Mesenchymal stem cell (in vitro differentiated cells and primary cell): ENCODE results near the gene LIMS1.

Experiments used
- DNase-seq: peaks from one replicate; pipeline ENCODE4 v3.0.0-alpha.2; 2013
- H2AFZ ChIP-seq: one replicate; pipeline ENCODE4 v1.6.1; 2013; ENCODE audit warnings: low read depth, mild to moderate bottlenecking, control low read depth, inconsistent platforms, low read length, moderate library complexity
- H2AK5ac ChIP-seq: 2 replicates; pipeline ENCODE4 v1.6.1; 2013; ENCODE audit warnings: low read length, moderate library complexity, mild to moderate bottlenecking, inconsistent platforms; ENCODE audit not compliant: severe bottlenecking
- H2BK120ac ChIP-seq: one replicate; pipeline ENCODE4 v1.6.1; 2013; ENCODE audit warnings: low read depth, mild to moderate bottlenecking, inconsistent platforms, low read length, moderate library complexity
- H2BK12ac ChIP-seq, 2 experiments: one replicate each; pipeline ENCODE4 v1.6.1; 2013; ENCODE audit warnings: inconsistent platforms in 2 of 2, low read length in 2 of 2, mild to moderate bottlenecking in 2 of 2, moderate library complexity in 2 of 2, control low read depth in 1 of 2
- H2BK15ac ChIP-seq: one replicate; pipeline ENCODE4 v1.6.1; 2013; ENCODE audit warnings: mild to moderate bottlenecking, low read depth, inconsistent platforms; ENCODE audit not compliant: poor library complexity, severe bottlenecking
- H2BK5ac ChIP-seq: 2 replicates; pipeline ENCODE4 v1.6.1; 2013; ENCODE audit warnings: low read depth, mild to moderate bottlenecking, low read length, control low read depth, inconsistent platforms; ENCODE audit not compliant: poor library complexity, severe bottlenecking
- H3K14ac ChIP-seq, 2 experiments: one replicate each; pipeline ENCODE4 v1.6.1; 2013; ENCODE audit warnings: inconsistent platforms in 2 of 2, low read length in 2 of 2, control low read depth in 1 of 2, mild to moderate bottlenecking in 1 of 2, moderate library complexity in 1 of 2
- H3K18ac ChIP-seq, 2 experiments: one replicate each; pipeline ENCODE4 v1.6.1; 2013; ENCODE audit warnings: inconsistent platforms in 2 of 2, low read length in 2 of 2, control low read depth in 1 of 2, low read depth in 1 of 2, mild to moderate bottlenecking in 1 of 2
- H3K23ac ChIP-seq, 2 experiments: one replicate each; pipeline ENCODE4 v1.6.1; 2013; ENCODE audit warnings: inconsistent platforms in 2 of 2, low read length in 2 of 2, mild to moderate bottlenecking in 2 of 2, moderate library complexity in 2 of 2, control low read depth in 1 of 2
- H3K27ac ChIP-seq: 2 replicates; pipeline ENCODE4 v1.5.1; 2013; ENCODE audit warnings: mild to moderate bottlenecking, moderate library complexity, low read length, control low read depth, inconsistent platforms; ENCODE audit not compliant: poor library complexity, severe bottlenecking
- H3K27me3 ChIP-seq, 2 experiments: 2 replicates each; pipeline versions ENCODE4 v1.6.1 to v1.7.0; 2013; ENCODE audit warnings: low read length in 2 of 2, mild to moderate bottlenecking in 2 of 2, moderate library complexity in 2 of 2, control low read depth in 1 of 2, inconsistent platforms in 1 of 2; ENCODE audit not compliant: control insufficient read depth in 1 of 2, insufficient read depth in 1 of 2
- H3K36me3 ChIP-seq, 2 experiments: 2 replicates each; pipeline versions ENCODE4 v1.6.1 to v1.7.0; 2013; ENCODE audit warnings: low read length in 2 of 2, control low read depth in 1 of 2, inconsistent platforms in 1 of 2, low read depth in 1 of 2, mild to moderate bottlenecking in 1 of 2; ENCODE audit not compliant: insufficient read depth in 2 of 2, control insufficient read depth in 1 of 2
- H3K4ac ChIP-seq, 2 experiments: one replicate each; pipeline ENCODE4 v1.6.1; 2013; ENCODE audit warnings: inconsistent platforms in 2 of 2, low read length in 2 of 2, mild to moderate bottlenecking in 2 of 2, moderate library complexity in 2 of 2, control low read depth in 1 of 2, low read depth in 1 of 2
- H3K4me1 ChIP-seq: 2 replicates; pipeline ENCODE4 v1.6.1; 2013; ENCODE audit warnings: low read depth, low read length, control low read depth; ENCODE audit not compliant: control insufficient read depth, insufficient read depth
- H3K4me2 ChIP-seq: 2 replicates; pipeline ENCODE4 v1.6.1; 2013; ENCODE audit warnings: low read length, mild to moderate bottlenecking, inconsistent platforms; ENCODE audit not compliant: poor library complexity, severe bottlenecking
- H3K4me3 ChIP-seq, 2 experiments: 2 replicates each; pipeline versions ENCODE4 v1.5.1 to v1.7.0; 2013; ENCODE audit warnings: low read length in 2 of 2, mild to moderate bottlenecking in 2 of 2, control low read depth in 1 of 2, low read depth in 1 of 2; ENCODE audit not compliant: insufficient read depth in 1 of 2
- H3K79me1 ChIP-seq: replicated peaks from 2 replicates; pipeline ENCODE4 v1.6.1; 2013; ENCODE audit warnings: mild to moderate bottlenecking, control low read depth, low read length, inconsistent platforms; ENCODE audit not compliant: poor library complexity, severe bottlenecking
- H3K9ac ChIP-seq: 2 replicates; pipeline ENCODE4 v1.7.0; 2013; ENCODE audit warnings: mild to moderate bottlenecking, low read length, moderate library complexity
- H3K9me3 ChIP-seq: 2 replicates; pipeline ENCODE4 v1.7.0; 2013; ENCODE audit warnings: mild to moderate bottlenecking, low read length; ENCODE audit not compliant: control insufficient read depth
- H4K8ac ChIP-seq: one replicate; pipeline ENCODE4 v1.6.1; 2013; ENCODE audit warnings: inconsistent platforms, mild to moderate bottlenecking, low read length, moderate library complexity
- H4K91ac ChIP-seq: one replicate; pipeline ENCODE4 v1.6.1; 2013; ENCODE audit warnings: mild to moderate bottlenecking, low read length, inconsistent platforms
- WGBS: methylation state at CpG from one replicate; pipeline ENCODE4 v1.1.7; 2013; ENCODE audit warnings: mixed read lengths; 5-methylcytosine and 5-hydroxymethylcytosine counted together

The LIMS1 gene

GRCh38 chr2:108635630-108636354, 101.5 kb downstream of the LIMS1 start:
- H4K8ac ChIP-seq = peak overlapping the region; percentile 84
- no peak overlapping the region for H3K4me2 ChIP-seq
- no peaks in the 10 kb centered on the region for H3K27me3 ChIP-seq
- no peak overlapping the region for H3K23ac ChIP-seq
- WGBS = 67% methylated on average over 7 of the region's 13 CpGs
- peak overlapping the region; percentile 0 to 88 for H3K4ac ChIP-seq
- H2BK5ac ChIP-seq = no peak overlapping the region
- H3K36me3 ChIP-seq = peaks cover 0 to 12% of the 10 kb centered on the region in 2 experiments
- H3K4me1 ChIP-seq = peaks cover 39% of the 10 kb centered on the region
- H4K91ac ChIP-seq = peak overlapping the region; percentile 91
- H2BK15ac ChIP-seq = no peak overlapping the region
- peak overlapping the region; percentile 24 for H3K9ac ChIP-seq
- peak overlapping the region; percentile 65 for H3K27ac ChIP-seq
- H2BK120ac ChIP-seq = peak overlapping the region; percentile 59
- no peak overlapping the region for H2AFZ ChIP-seq
- no peaks in the 10 kb centered on the region for H3K9me3 ChIP-seq
- no peak overlapping the region for H3K4me3 ChIP-seq
- H3K14ac ChIP-seq = no peak overlapping the region
- no peaks in the 10 kb centered on the region for H3K79me1 ChIP-seq
- DNase-seq = no peak
- peak overlapping the region in 1 of 2 experiments; percentile 71 for H2BK12ac ChIP-seq
- H2AK5ac ChIP-seq = peak overlapping the region; percentile 98
- peak overlapping the region; percentile 70 to 89 for H3K18ac ChIP-seq

- H2BK120ac ChIP-seq = no peak overlapping the region
- no peak overlapping the region for H3K4ac ChIP-seq
- H4K91ac ChIP-seq = no peak overlapping the region
- H3K79me1 ChIP-seq = no peaks in the 10 kb centered on the region
- no peak overlapping the region for H3K14ac ChIP-seq
- H3K27ac ChIP-seq = peak overlapping the region; percentile 65
- H3K36me3 ChIP-seq = peaks cover 0 to 12% of the 10 kb centered on the region in 2 experiments
- H2BK15ac ChIP-seq = no peak overlapping the region
- no peak overlapping the region for H2BK12ac ChIP-seq
- H3K9me3 ChIP-seq = no peaks in the 10 kb centered on the region
- no peak overlapping the region for H3K18ac ChIP-seq
- no peak overlapping the region for H3K23ac ChIP-seq
- no peak overlapping the region for H4K8ac ChIP-seq
- H2AK5ac ChIP-seq = no peak overlapping the region
- peaks cover 33% of the 10 kb centered on the region for H3K4me1 ChIP-seq
- no peak overlapping the region for H3K4me2 ChIP-seq
- H2AFZ ChIP-seq = no peak overlapping the region
- no peaks in the 10 kb centered on the region for H3K27me3 ChIP-seq
- H3K9ac ChIP-seq = peak overlapping the region; percentile 71
- peak; percentile 97 for DNase-seq
- no peak overlapping the region for H2BK5ac ChIP-seq
- H3K4me3 ChIP-seq = no peak overlapping the region
- whole genome bisulfite sequencing = 0% methylated on average over 3 of the region's 4 CpGs
These were observed 103.0 kb downstream of the LIMS1 start for GRCh38 chr2:108637304-108637669.

- H2BK15ac ChIP-seq = no peak overlapping the region
- no peak overlapping the region for H2BK12ac ChIP-seq
- H3K79me1 ChIP-seq = no peaks in the 10 kb centered on the region
- H3K4me2 ChIP-seq = no peak overlapping the region
- peak overlapping the region; percentile 84 for H3K27ac ChIP-seq
- WGBS = 8% methylated on average over 4 of the region's 4 CpGs
- peaks cover 0 to 22% of the 10 kb centered on the region in 2 experiments for H3K36me3 ChIP-seq
- no peak overlapping the region for H2BK120ac ChIP-seq
- H3K9ac ChIP-seq = peak overlapping the region; percentile 70
- peaks cover 29% of the 10 kb centered on the region for H3K4me1 ChIP-seq
- no peak overlapping the region for H3K23ac ChIP-seq
- no peak overlapping the region for H4K91ac ChIP-seq
- no peak overlapping the region for H2AK5ac ChIP-seq
- H3K4ac ChIP-seq = no peak overlapping the region
- no peak overlapping the region for H4K8ac ChIP-seq
- no peak overlapping the region for H2AFZ ChIP-seq
- no peak overlapping the region for H2BK5ac ChIP-seq
- no peaks in the 10 kb centered on the region for H3K27me3 ChIP-seq
- no peak overlapping the region for H3K18ac ChIP-seq
- H3K4me3 ChIP-seq = peak overlapping the region in 1 of 2 experiments; percentile 62
- no peak overlapping the region for H3K14ac ChIP-seq
- no peaks in the 10 kb centered on the region for H3K9me3 ChIP-seq
- peak; percentile 93 for DNase-seq
These were observed 106.5 kb downstream of the LIMS1 start for GRCh38 chr2:108640731-108641130.

GRCh38 chr2:108641756-108642155, 107.5 kb downstream of the LIMS1 start:
- H2AFZ ChIP-seq = no peak overlapping the region
- H2BK12ac ChIP-seq = no peak overlapping the region
- H4K8ac ChIP-seq = no peak overlapping the region
- peak overlapping the region in 1 of 2 experiments; percentile 62 for H3K4me3 ChIP-seq
- H2BK15ac ChIP-seq = no peak overlapping the region
- H4K91ac ChIP-seq = no peak overlapping the region
- H3K79me1 ChIP-seq = no peaks in the 10 kb centered on the region
- no peak overlapping the region for H3K18ac ChIP-seq
- H2BK120ac ChIP-seq = no peak overlapping the region
- peaks cover 23% of the 10 kb centered on the region for H3K4me1 ChIP-seq
- H3K14ac ChIP-seq = no peak overlapping the region
- H3K9ac ChIP-seq = peak overlapping the region; percentile 70
- H2AK5ac ChIP-seq = no peak overlapping the region
- H3K4ac ChIP-seq = no peak overlapping the region
- peaks cover 0 to 22% of the 10 kb centered on the region in 2 experiments for H3K36me3 ChIP-seq
- H2BK5ac ChIP-seq = no peak overlapping the region
- no peak overlapping the region for H3K4me2 ChIP-seq
- no peak overlapping the region for H3K23ac ChIP-seq
- H3K27me3 ChIP-seq = no peaks in the 10 kb centered on the region
- WGBS = 100% methylated on average over 2 of the region's 2 CpGs
- no peaks in the 10 kb centered on the region for H3K9me3 ChIP-seq
- peak overlapping the region; percentile 55 for H3K27ac ChIP-seq
- no peak for DNase-seq
